Measurements from ENCODE around the gene THSD4. TPM values are rescaled to one million over a fixed set of nuclear protein-coding genes. Genes with fewer than 3 reads are reported as not detected.

Gene THSD4
- total and polyA plus RNA-seq, 2 donors (not counting 1 experiment from before 2014, with no cell fraction given), result 43.1 to 95.5 TPM

DNA sequence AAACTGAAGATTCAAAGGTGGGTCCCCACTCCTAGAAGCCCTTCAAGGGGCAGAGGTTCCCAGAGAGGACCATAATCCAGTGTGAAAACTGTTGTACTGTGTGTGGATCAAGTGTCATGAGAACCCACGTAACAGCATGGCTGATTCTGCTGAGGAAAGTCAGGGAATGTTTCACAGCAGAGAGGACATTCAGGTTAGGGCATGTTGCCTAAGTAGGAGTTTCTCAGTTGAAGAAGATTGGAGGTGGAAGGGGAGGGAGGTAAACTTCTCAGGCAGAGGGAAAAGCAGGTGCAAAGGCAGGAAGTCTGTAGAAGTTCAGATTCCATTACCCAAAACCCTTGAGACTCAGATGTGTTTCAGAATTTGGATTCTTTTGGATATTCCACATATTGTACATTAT, 448.9 kb downstream of the THSD4 start:
- no peaks in the 10 kb centered on the region for H3K36me3 ChIP-seq (ENCODE audit: control insufficient read depth, insufficient read depth, low read length)

DNA sequence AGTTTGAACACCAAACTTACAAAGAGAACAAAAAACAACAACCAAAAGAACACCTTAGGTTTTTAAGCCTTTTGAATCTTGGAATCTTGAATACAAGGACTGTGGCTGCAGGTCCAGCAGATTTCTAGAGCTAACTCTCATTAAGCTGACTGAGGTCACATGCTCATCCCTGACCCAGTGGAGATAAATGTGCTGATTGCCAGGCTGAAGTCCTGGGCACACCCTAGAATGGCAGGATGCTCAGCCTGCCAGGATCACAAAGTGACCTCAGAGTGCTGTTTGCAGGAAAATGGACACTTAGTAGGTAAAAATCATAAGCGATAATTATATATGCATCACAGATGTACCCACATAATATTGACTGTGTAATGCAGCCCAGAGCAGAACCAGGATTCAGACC, 449.7 kb downstream of the THSD4 start:
- H3K4me2 ChIP-seq (ENCODE audit: extremely low read depth, insufficient read depth, low read length), result no peak overlapping the region
- DNase-seq (ENCODE audit: low read depth in 2 of 2), result no peak
- H3K4me1 ChIP-seq (ENCODE audit: control insufficient read depth, extremely low read depth, insufficient read depth, low read length), result peaks cover 5% of the 10 kb centered on the region
- no peak for TF ChIP-seq EZH2 (IDR thresholded peaks at IDR 0.05; ENCODE audit: low read length, missing control alignments)
- TF ChIP-seq, protein P1, sequence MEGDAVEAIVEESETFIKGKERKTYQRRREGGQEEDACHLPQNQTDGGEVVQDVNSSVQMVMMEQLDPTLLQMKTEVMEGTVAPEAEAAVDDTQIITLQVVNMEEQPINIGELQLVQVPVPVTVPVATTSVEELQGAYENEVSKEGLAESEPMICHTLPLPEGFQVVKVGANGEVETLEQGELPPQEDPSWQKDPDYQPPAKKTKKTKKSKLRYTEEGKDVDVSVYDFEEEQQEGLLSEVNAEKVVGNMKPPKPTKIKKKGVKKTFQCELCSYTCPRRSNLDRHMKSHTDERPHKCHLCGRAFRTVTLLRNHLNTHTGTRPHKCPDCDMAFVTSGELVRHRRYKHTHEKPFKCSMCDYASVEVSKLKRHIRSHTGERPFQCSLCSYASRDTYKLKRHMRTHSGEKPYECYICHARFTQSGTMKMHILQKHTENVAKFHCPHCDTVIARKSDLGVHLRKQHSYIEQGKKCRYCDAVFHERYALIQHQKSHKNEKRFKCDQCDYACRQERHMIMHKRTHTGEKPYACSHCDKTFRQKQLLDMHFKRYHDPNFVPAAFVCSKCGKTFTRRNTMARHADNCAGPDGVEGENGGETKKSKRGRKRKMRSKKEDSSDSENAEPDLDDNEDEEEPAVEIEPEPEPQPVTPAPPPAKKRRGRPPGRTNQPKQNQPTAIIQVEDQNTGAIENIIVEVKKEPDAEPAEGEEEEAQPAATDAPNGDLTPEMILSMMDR (conservative IDR thresholded peaks at IDR 0.05 in 1 of 2, IDR thresholded peaks at IDR 0.05 in 1 of 2; ENCODE audit: low read depth in 1 of 2, low read length in 2 of 2), result no peak
- H2AFZ ChIP-seq (ENCODE audit: low read length), result no peak overlapping the region
- H3K4me3 ChIP-seq (replicated peaks in 1 of 4; ENCODE audit: control extremely low read depth in 1 of 4, insufficient read depth in 1 of 4, low read depth in 3 of 4, low read length in 4 of 4), result no peak overlapping the region
- H3K9ac ChIP-seq (ENCODE audit: insufficient read depth, low read length), result no peak overlapping the region
- H3K36me3 ChIP-seq (ENCODE audit: control insufficient read depth, insufficient read depth, low read length), result no peaks in the 10 kb centered on the region
- no peaks in the 10 kb centered on the region for H3K27me3 ChIP-seq (ENCODE audit: control insufficient read depth, insufficient read depth, low read length)
- H3K27ac ChIP-seq (ENCODE audit: insufficient read depth, low read length), result no peak overlapping the region
- no peaks in the 10 kb centered on the region for H3K9me3 ChIP-seq (ENCODE audit: control insufficient read depth, insufficient read depth, low read depth, low read length)
- no peaks in the 10 kb centered on the region for H4K20me1 ChIP-seq (ENCODE audit: control insufficient read depth, extremely low read depth, insufficient read depth, low read length)
- no peaks in the 10 kb centered on the region for H3K79me2 ChIP-seq (ENCODE audit: control insufficient read depth, insufficient read depth, low read length)

More for the DNA sequence above, 448.9 kb downstream of the THSD4 start:
- Histone ChIP-seq H3K27ac (ENCODE audit: insufficient read depth, low read length) (no peak overlapping the region), H3K4me2 (ENCODE audit: extremely low read depth, insufficient read depth, low read length) (no peak overlapping the region), H3K79me2 (ENCODE audit: control insufficient read depth, insufficient read depth, low read length) (no peaks in the 10 kb centered on the region), H3K9me3 (ENCODE audit: control insufficient read depth, insufficient read depth, low read depth, low read length) (no peaks in the 10 kb centered on the region), H3K4me1 (ENCODE audit: control insufficient read depth, extremely low read depth, insufficient read depth, low read length) (peaks cover 5% of the 10 kb centered on the region), H3K4me3 (replicated peaks in 1 of 4; ENCODE audit: control extremely low read depth in 1 of 4, insufficient read depth in 1 of 4, low read depth in 3 of 4, low read length in 4 of 4) (no peak overlapping the region), H3K27me3 (ENCODE audit: control insufficient read depth, insufficient read depth, low read length) (no peaks in the 10 kb centered on the region), H3K9ac (ENCODE audit: insufficient read depth, low read length) (no peak overlapping the region), H4K20me1 (ENCODE audit: control insufficient read depth, extremely low read depth, insufficient read depth, low read length) (no peaks in the 10 kb centered on the region), H2AFZ (ENCODE audit: low read length) (no peak overlapping the region)
- no peak for TF ChIP-seq EZH2 (IDR thresholded peaks at IDR 0.05; ENCODE audit: low read length, missing control alignments)
- TF ChIP-seq, protein P1 (conservative IDR thresholded peaks at IDR 0.05 in 1 of 2, IDR thresholded peaks at IDR 0.05 in 1 of 2; ENCODE audit: low read depth in 1 of 2, low read length in 2 of 2), result no peak
- DNase-seq (ENCODE audit: low read depth in 2 of 2), result no peak

DNA sequence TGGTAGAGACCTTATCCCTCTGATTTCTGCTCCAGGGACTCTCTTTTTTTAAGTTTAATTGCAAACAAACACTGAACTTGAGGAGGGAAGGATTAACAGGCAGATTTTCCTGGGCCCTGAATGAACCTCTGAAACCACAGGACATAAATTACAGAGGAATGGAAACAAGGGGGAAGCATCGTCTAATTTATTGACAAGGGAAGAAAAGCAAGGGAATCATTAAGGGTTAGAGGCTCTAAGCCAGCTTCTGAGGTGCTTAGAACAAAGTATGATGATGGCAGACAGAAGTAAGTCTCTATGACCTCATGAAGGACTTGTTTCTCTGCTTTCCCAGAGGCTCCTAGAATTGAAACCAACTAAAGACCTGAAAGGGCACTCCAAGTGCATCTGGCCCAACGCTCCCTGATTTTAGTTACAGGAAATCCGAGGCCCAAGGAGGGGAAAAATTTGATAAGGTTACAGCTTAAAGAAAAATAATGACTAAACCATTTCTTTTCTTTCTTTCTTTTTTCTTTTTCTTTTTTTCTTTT, 450.4 kb downstream of the THSD4 start:
- Histone ChIP-seq H3K4me1 (ENCODE audit: control insufficient read depth, extremely low read depth, insufficient read depth, low read length) (peaks cover 5% of the 10 kb centered on the region), H4K20me1 (ENCODE audit: control insufficient read depth, extremely low read depth, insufficient read depth, low read length) (no peaks in the 10 kb centered on the region), H3K9me3 (ENCODE audit: control insufficient read depth, insufficient read depth, low read depth, low read length) (no peaks in the 10 kb centered on the region), H3K4me2 (ENCODE audit: extremely low read depth, insufficient read depth, low read length) (no peak overlapping the region), H3K27me3 (ENCODE audit: control insufficient read depth, insufficient read depth, low read length) (no peaks in the 10 kb centered on the region), H3K36me3 (ENCODE audit: control insufficient read depth, insufficient read depth, low read length) (no peaks in the 10 kb centered on the region), H2AFZ (ENCODE audit: low read length) (no peak overlapping the region), H3K27ac (ENCODE audit: insufficient read depth, low read length) (no peak overlapping the region), H3K9ac (ENCODE audit: insufficient read depth, low read length) (no peak overlapping the region), H3K4me3 (replicated peaks in 1 of 4; ENCODE audit: control extremely low read depth in 1 of 4, insufficient read depth in 1 of 4, low read depth in 3 of 4, low read length in 4 of 4) (no peak overlapping the region), H3K79me2 (ENCODE audit: control insufficient read depth, insufficient read depth, low read length) (no peaks in the 10 kb centered on the region)
- no peak for DNase-seq (ENCODE audit: low read depth in 2 of 2)
- TF ChIP-seq, protein P1 (conservative IDR thresholded peaks at IDR 0.05 in 1 of 2, IDR thresholded peaks at IDR 0.05 in 1 of 2; ENCODE audit: low read depth in 1 of 2, low read length in 2 of 2), result no peak
- no peak for TF ChIP-seq EZH2 (IDR thresholded peaks at IDR 0.05; ENCODE audit: low read length, missing control alignments)

Data from fibroblast of lung (primary cell).